GM18951 (cell line): ENCODE data around the gene SLC25A38.

Experiments
- POLR2A ChIP-seq: IDR thresholded peaks from 4 replicates; pipeline ENCODE4 v1.6.1; 2011; ENCODE audit warnings: mild to moderate bottlenecking; ENCODE audit not compliant: insufficient read length, insufficient read depth; ENCODE audit errors: extremely low read depth
- in situ Hi-C: fragments of 300-500 bp; cut with MboI; formaldehyde crosslinking; loops from one replicate; pipeline ENCODE4 v1.12.0; 2022; ENCODE audit warnings: low sequenced_read_pairs, mixed read lengths, inconsistent platforms; ENCODE audit not compliant: unreplicated experiment

SLC25A38 gene

GRCh38 chr3:39445927-39446326 lies 62.8 kb downstream of the SLC25A38 start:
- in situ Hi-C loops, result no loop called here
- TF ChIP-seq POLR2A, result no peak

GRCh38 chr3:39446444-39446843 lies 63.3 kb downstream of the SLC25A38 start:
- no peak for TF ChIP-seq POLR2A
- in situ Hi-C loops, result no loop called here
